Heart right ventricle (tissue), 16 donors: ENCODE measurements around the gene ALKBH5. TPM values are rescaled to one million over a fixed set of nuclear protein-coding genes. Genes with fewer than 3 reads are reported as not detected.
"Not testable (repeated sequence)": the region's sequence is repeated elsewhere in the genome, so short reads cannot be mapped to it uniquely, and the experiment has no call there.

Source experiments
- ATAC-seq, 8 donors: fragments of 200-7000 bp; cut with Tn5 transposase; one replicate each; pipeline ENCODE4 v1.9.1; 2020; ENCODE audit warnings: mild to moderate bottlenecking in 8 of 8, moderate library complexity in 8 of 8, moderate number of reproducible peaks in 1 of 8
- DNase-seq, 2 donors: peaks; one replicate each; pipeline ENCODE4 v3.0.0-alpha.2; 2020
- H3K27ac ChIP-seq, 10 donors: fragments of 200-600 bp; sonication (generic) in 2 of 10; one replicate each; pipeline versions ENCODE4 v1.5.0 to v1.8.0; 2020 to 2022; ENCODE audit warnings: mild to moderate bottlenecking in 3 of 10
- H3K27me3 ChIP-seq, 7 donors: fragments of 200-600 bp; one replicate each; pipeline ENCODE4 v1.8.0; 2021 to 2022; ENCODE audit warnings: mild to moderate bottlenecking in 2 of 7
- H3K36me3 ChIP-seq, 9 donors: fragments of 200-600 bp; sonication (generic) in 1 of 9; one replicate each; pipeline versions ENCODE4 v1.5.0 to v1.8.0; 2020 to 2022; ENCODE audit warnings: mild to moderate bottlenecking in 2 of 9
- H3K4me1 ChIP-seq, 9 donors: fragments of 200-600 bp; sonication (generic) in 1 of 9; one replicate each; pipeline versions ENCODE4 v1.5.0 to v1.8.0; 2020 to 2022; ENCODE audit warnings: mild to moderate bottlenecking in 4 of 9
- H3K4me3 ChIP-seq, 10 donors: fragments of 200-600 bp; sonication (generic) in 2 of 10; one replicate each; pipeline versions ENCODE4 v1.5.0 to v1.8.0; 2020 to 2022; ENCODE audit warnings: mild to moderate bottlenecking in 7 of 10, moderate library complexity in 2 of 10
- H3K9me3 ChIP-seq, 11 donors: fragments of 200-600 bp in 10 of 11; sonication (generic) in 2 of 11; one replicate each; pipeline versions ENCODE4 v1.5.0 to v1.8.0; 2013 to 2022; ENCODE audit warnings: mild to moderate bottlenecking in 2 of 11, control low read depth in 1 of 11, moderate library complexity in 1 of 11
- CTCF ChIP-seq, 9 donors: fragments of 200-600 bp; sonication (generic) in 2 of 9; IDR thresholded peaks; one replicate each; pipeline versions ENCODE4 v1.5.0 to v1.8.0; 2021 to 2022; ENCODE audit warnings: antibody characterized with exemption in 9 of 9, mild to moderate bottlenecking in 5 of 9, moderate library complexity in 1 of 9
- WGBS, 2 donors: extraction: QIAGEN DNeasy Blood & Tissue Kit; methylation state at CpG; one replicate each; pipeline ENCODE4 v1.1.7; 2013; ENCODE audit warnings: inconsistent platforms in 1 of 2; 5-methylcytosine and 5-hydroxymethylcytosine counted together
- intact Hi-C, 10 donors: fragments of 100-400 bp; cut with DNase I; formaldehyde crosslinking; loops; one replicate each; pipeline versions ENCODE4 v1.11.1 to v1.14.2; 2022
- polyA plus RNA-seq, 2 donors: library from polyadenylated mRNA; stranded (reverse); fragments of 200-250 nt; gene quantifications; one replicate each; pipeline ENCODE4 v1.2.3, GENCODE V29; 2013
- total RNA-seq, 10 donors: library from RNA; stranded (reverse); fragmentation: NEBNext Ultra II Directional in 3 of 10; extraction: Animal tissue kit (Norgen Biotek cat#: 25700) in 3 of 10; gene quantifications; one replicate each; pipeline versions ENCODE4 v1.2.1 to v1.2.4, GENCODE V29; 2021 to 2023
- donor health status: Arrhythmogenic right ventricular cardiomyopathy.
- donor health status: ischemic (EF 13 %, LVEDD 7.1; RV severe dilation, severe dysfunction).
- donor health status: healthy with polysubstance abuse.
- donor health status: DM: no; HTN: yes; CAD: no.
- donor health status: DM: no; HTN: no; CAD: no.
- donor health status: ischemic (EF 25% LVEDD 6.9; RV normal size, moderate dysfunction).
- donor health status: ischemic (EF 25% LVEDD 5.7; RV mildly dilated, moderate dysfunction).
- donor health status: healthy.
- donor health status: DM: yes; HTN: yes; CAD: no.
- donor health status: Ischemic cardiomyopathy.
- donor health status: ischemic (EF 35%, LVEDD 5.7; RV mildly dilated, moderate dysfunction).
- donor health status: nonischemic (EF 11% LVEDD 7.7; RV severe dilation, severe dysfunction).
- donor health status: DM: yes; HTN: yes; CAD: no.
- donor health status: PGD.
- donor health status: ischemic (EF 29% LVEDD 5.4; RV normal size, mild dysfunction).
- donor health status: nonischemic (EF 23%, LVEDD 6.1; RV moderate dilation, normal function).

The ALKBH5 gene
- total and polyA plus RNA-seq, 12 donors, result 72.6 to 208 (median 190) TPM

- peaks cover 0 to 100% (median 46%) of the 10 kb centered on the region in 9 donors for H3K36me3 ChIP-seq
- ATAC-seq, result no peak
- intact Hi-C loops, result loop anchor here in 2 of 10 donors (10.0 kb wide), 2 partner anchors 62 to 108 kb away; partner anchors contain the start of genes SMCR8 (in 1 of the 2) and TOP3A (in 1 of the 2)
Observed at GRCh38 chr17:18206962-18207361, 23.3 kb downstream of the ALKBH5 start.

GRCh38 chr17:18208092-18208491 is 24.5 kb downstream of the ALKBH5 start:
- peaks cover 0 to 95% (median 46%) of the 10 kb centered on the region in 9 donors for H3K36me3 ChIP-seq
- no peaks in the 10 kb centered on the region for H3K27me3 ChIP-seq
- H3K4me1 ChIP-seq, result peaks cover 0 to 33% (median 14%) of the 10 kb centered on the region in 9 donors
- intact Hi-C loops, result loop anchor here in 2 of 10 donors (10.0 kb wide), 2 partner anchors 63 to 107 kb away; partner anchors contain the start of genes SMCR8 (in 1 of the 2) and TOP3A (in 1 of the 2)
- H3K9me3 ChIP-seq, result no peaks in the 10 kb centered on the region
- H3K4me3 ChIP-seq, result no peak overlapping the region
- no peak for TF ChIP-seq CTCF (IDR thresholded peaks at IDR 0.05)
- WGBS, 2 donors, result 86 to 88% methylated on average over 19 of the region's 19 CpGs
- no peak for ATAC-seq
- no peak for DNase-seq
- no peak overlapping the region for H3K27ac ChIP-seq

More at GRCh38 chr17:18206962-18207361, 23.3 kb downstream of the ALKBH5 start:
- Histone ChIP-seq H3K4me1 (peaks cover 0 to 43% (median 19%) of the 10 kb centered on the region in 9 donors), H3K4me3 (no peak overlapping the region), H3K27me3 (no peaks in the 10 kb centered on the region), H3K9me3 (no peaks in the 10 kb centered on the region), H3K27ac (no peak overlapping the region)
- no peak for DNase-seq
- TF ChIP-seq CTCF (IDR thresholded peaks at IDR 0.05), result no peak

GRCh38 chr17:18213666-18214270 is 30.1 kb downstream of the ALKBH5 start:
- Histone ChIP-seq H3K36me3 (peaks cover 0 to 39% (median 19%) of the 10 kb centered on the region in 9 donors), H3K9me3 (no peaks in the 10 kb centered on the region), H3K27ac (no peak overlapping the region), H3K27me3 (no peaks in the 10 kb centered on the region), H3K4me3 (no peak overlapping the region), H3K4me1 (peaks cover 0 to 12% (median 0%) of the 10 kb centered on the region in 9 donors)
- ATAC-seq, result no peak
- intact Hi-C loops, result loop anchor here in 3 of 10 donors (5.0 to 10.0 kb wide), 2 partner anchors 69 to 71 kb away; no protein-coding TSS in a partner anchor
- 66 to 69% methylated on average over 7 of the region's 7 CpGs for WGBS, 2 donors
- no peak for DNase-seq
- no peak for TF ChIP-seq CTCF (IDR thresholded peaks at IDR 0.05)

- H3K27ac ChIP-seq, H3K36me3 ChIP-seq, H3K4me3 ChIP-seq, H3K27me3 ChIP-seq, H3K9me3 ChIP-seq, DNase-seq, ATAC-seq: not testable (repeated sequence)
- intact Hi-C loops, result loop anchor here in 7 of 10 donors (2.0 to 10.0 kb wide), 6 partner anchors 40 to 100 kb away; partner anchors contain the start of genes FLII (in 3 of the 7), TOP3A (in 3 of the 7) and SMCR8 (in 1 of the 7)
- H3K4me1 ChIP-seq, result peaks cover 0 to 18% (median 5%) of the 10 kb centered on the region in 9 donors
- WGBS, 2 donors, result 85 to 87% methylated on average over 11 of the region's 11 CpGs
Observed at GRCh38 chr17:18216906-18217305, 33.3 kb downstream of the ALKBH5 start.
